ENCODE data around the gene SNIP1.
A peak's percentile ranks its signal among the peaks of the same experiment; 100 is the strongest.
"Not testable (repeated sequence)": the region's sequence is repeated elsewhere in the genome, so short reads cannot be mapped to it uniquely, and the experiment has no call there.

Gene SNIP1

GRCh38 chr1:37564892-37565291 is 10.8 kb upstream of the SNIP1 start:
- no peak for TF ChIP-seq CTCF (IDR thresholded peaks at IDR 0.05; ENCODE audit: low read length, missing control alignments)
- H3K4me3 ChIP-seq (replicated peaks; ENCODE audit: low read depth, low read length) = no peak overlapping the region
- no peak for DNase-seq (ENCODE audit: low read depth)

- DNase-seq (ENCODE audit: low read depth) = no peak
- H3K4me3 ChIP-seq (replicated peaks; ENCODE audit: low read depth, low read length) = no peak overlapping the region
- TF ChIP-seq CTCF (IDR thresholded peaks at IDR 0.05; ENCODE audit: low read length, missing control alignments) = no peak
These were observed 8.9 kb upstream of the SNIP1 start for GRCh38 chr1:37562984-37563383.

- peak; percentile 43 for DNase-seq (ENCODE audit: low read depth)
- no peak overlapping the region for H3K4me3 ChIP-seq (replicated peaks; ENCODE audit: low read depth, low read length)
- TF ChIP-seq CTCF (IDR thresholded peaks at IDR 0.05; ENCODE audit: low read length, missing control alignments) = peak; percentile 51
These were observed 7.3 kb upstream of the SNIP1 start for GRCh38 chr1:37561133-37562132.

- H3K4me3 ChIP-seq (replicated peaks; ENCODE audit: low read depth, low read length) = no peak overlapping the region
- no peak for DNase-seq (ENCODE audit: low read depth)
- no peak for TF ChIP-seq CTCF (IDR thresholded peaks at IDR 0.05; ENCODE audit: low read length, missing control alignments)
These were observed 6.5 kb upstream of the SNIP1 start for GRCh38 chr1:37560401-37561132.

GRCh38 chr1:37559957-37560379 is 5.9 kb upstream of the SNIP1 start:
- DNase-seq (ENCODE audit: low read depth); H3K4me3 ChIP-seq (replicated peaks; ENCODE audit: low read depth, low read length): not testable (repeated sequence)

- DNase-seq (ENCODE audit: low read depth) = no peak
- TF ChIP-seq CTCF (IDR thresholded peaks at IDR 0.05; ENCODE audit: low read length, missing control alignments) = no peak
These were observed 5.0 kb upstream of the SNIP1 start for GRCh38 chr1:37559080-37559479.

GRCh38 chr1:37558411-37558810 is 4.3 kb upstream of the SNIP1 start:
- no peak for DNase-seq (ENCODE audit: low read depth)
- no peak overlapping the region for H3K4me3 ChIP-seq (replicated peaks; ENCODE audit: low read depth, low read length)

More at GRCh38 chr1:37559080-37559479, 5.0 kb upstream of the SNIP1 start:
- H3K4me3 ChIP-seq (replicated peaks; ENCODE audit: low read depth, low read length) = no peak overlapping the region

More at GRCh38 chr1:37558411-37558810, 4.3 kb upstream of the SNIP1 start:
- TF ChIP-seq CTCF (IDR thresholded peaks at IDR 0.05; ENCODE audit: low read length, missing control alignments) = no peak

All from fibroblast of pulmonary artery (primary cell).